Ectodermal cell (in vitro differentiated cells): ENCODE measurements around the gene PNKP. TPM values are rescaled to one million over a fixed set of nuclear protein-coding genes. Genes with fewer than 3 reads are reported as not detected.

Experiments used
- H3K27ac ChIP-seq: 2 replicates; pipeline ENCODE4 v1.7.0; 2013; ENCODE audit warnings: mild to moderate bottlenecking, low read depth, low read length; ENCODE audit not compliant: insufficient read depth, poor library complexity, severe bottlenecking
- H3K27me3 ChIP-seq: 2 replicates; pipeline ENCODE4 v1.7.0; 2013; ENCODE audit warnings: mild to moderate bottlenecking, low read length; ENCODE audit not compliant: insufficient read depth, control insufficient read depth, poor library complexity, severe bottlenecking
- H3K36me3 ChIP-seq: one replicate; pipeline ENCODE4 v1.7.0; 2013; ENCODE audit warnings: low read length; ENCODE audit not compliant: control insufficient read depth, insufficient read depth
- H3K4me1 ChIP-seq: one replicate; pipeline ENCODE4 v1.7.0; 2013; ENCODE audit warnings: low read length; ENCODE audit not compliant: control insufficient read depth, insufficient read depth
- H3K4me3 ChIP-seq: 2 replicates; pipeline ENCODE4 v1.7.0; 2013; ENCODE audit warnings: low read depth, low read length, control low read depth; ENCODE audit not compliant: insufficient read depth
- H3K9me3 ChIP-seq: 2 replicates; pipeline ENCODE4 v1.7.0; 2013; ENCODE audit warnings: mild to moderate bottlenecking, low read length, moderate library complexity; ENCODE audit not compliant: control insufficient read depth
- WGBS, 2 experiments: methylation state at CpG; one replicate each; pipeline ENCODE4 v1.1.7; 2013; ENCODE audit warnings: missing lambda C conversion rate in 2 of 2; 5-methylcytosine and 5-hydroxymethylcytosine counted together
- polyA plus RNA-seq, 4 experiments: library from polyadenylated mRNA; stranded (reverse); fragments of 50-300 nt; gene quantifications; one replicate each; pipeline ENCODE4 v1.2.3, GENCODE V29; 2013

PNKP gene
- polyA plus RNA-seq (2013, experiment 1 of 4): 90.3 TPM
- polyA plus RNA-seq (2013, experiment 2 of 4): 80.0 TPM
- polyA plus RNA-seq (2013, experiment 3 of 4): 69.7 TPM
- 72.5 TPM for polyA plus RNA-seq (2013, experiment 4 of 4)

- Histone ChIP-seq H3K4me1 (peaks cover 7% of the 10 kb centered on the region), H3K36me3 (peaks cover 20% of the 10 kb centered on the region), H3K27ac (peak within 1 kb of the TSS; percentile 77), H3K4me3 (peak within 1 kb of the TSS; percentile 73), H3K27me3 (no peaks in the 10 kb centered on the region), H3K9me3 (no peaks in the 10 kb centered on the region)
- WGBS, 2 experiments: 0% methylated on average over 65 of the region's 65 CpGs
These were observed at the start of gene PNKP for GRCh38 chr19:49866933-49867782. PNKP (minus strand) TSS chr19:49867576; CDS start chr19:49867204, 372 bp downstream.

- H3K4me1 ChIP-seq: peaks cover 6% of the 10 kb centered on the region
- no peak overlapping the region for H3K27ac ChIP-seq
- H3K27me3 ChIP-seq: no peaks in the 10 kb centered on the region
- no peak overlapping the region for H3K4me3 ChIP-seq
- H3K9me3 ChIP-seq: no peaks in the 10 kb centered on the region
- WGBS, 2 experiments: 96 to 97% methylated on average over 6 of the region's 6 CpGs
- H3K36me3 ChIP-seq: peaks cover 23% of the 10 kb centered on the region
These were observed 47.9 kb upstream of the PNKP start for GRCh38 chr19:49915271-49915670.

DNA sequence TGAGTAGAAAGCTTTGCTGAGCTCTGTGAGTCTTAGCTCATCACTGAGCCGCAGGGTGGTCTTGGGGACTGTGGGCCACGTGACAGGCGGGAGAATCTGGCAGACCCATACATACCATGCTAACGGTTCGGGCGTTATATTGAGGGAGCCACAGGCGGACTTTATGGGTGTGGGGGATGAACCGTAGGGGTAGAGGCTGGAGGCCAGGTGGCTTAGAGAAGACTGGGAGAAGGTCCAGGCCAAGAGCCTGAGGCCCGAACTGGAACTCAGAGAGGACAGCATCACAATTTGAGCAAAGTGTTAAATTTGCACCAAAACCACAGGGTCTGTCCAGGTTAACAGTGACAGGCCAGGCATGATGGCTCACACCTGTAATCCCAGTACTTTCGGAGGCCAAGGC, 46.3 kb upstream of the PNKP start:
- H3K4me3 ChIP-seq: no peak overlapping the region
- H3K27me3 ChIP-seq: no peaks in the 10 kb centered on the region
- no peaks in the 10 kb centered on the region for H3K9me3 ChIP-seq
- peaks cover 6% of the 10 kb centered on the region for H3K4me1 ChIP-seq
- H3K27ac ChIP-seq: no peak overlapping the region
- peaks cover 33% of the 10 kb centered on the region for H3K36me3 ChIP-seq
- 95 to 97% methylated on average over 10 of the region's 10 CpGs for WGBS, 2 experiments

DNA sequence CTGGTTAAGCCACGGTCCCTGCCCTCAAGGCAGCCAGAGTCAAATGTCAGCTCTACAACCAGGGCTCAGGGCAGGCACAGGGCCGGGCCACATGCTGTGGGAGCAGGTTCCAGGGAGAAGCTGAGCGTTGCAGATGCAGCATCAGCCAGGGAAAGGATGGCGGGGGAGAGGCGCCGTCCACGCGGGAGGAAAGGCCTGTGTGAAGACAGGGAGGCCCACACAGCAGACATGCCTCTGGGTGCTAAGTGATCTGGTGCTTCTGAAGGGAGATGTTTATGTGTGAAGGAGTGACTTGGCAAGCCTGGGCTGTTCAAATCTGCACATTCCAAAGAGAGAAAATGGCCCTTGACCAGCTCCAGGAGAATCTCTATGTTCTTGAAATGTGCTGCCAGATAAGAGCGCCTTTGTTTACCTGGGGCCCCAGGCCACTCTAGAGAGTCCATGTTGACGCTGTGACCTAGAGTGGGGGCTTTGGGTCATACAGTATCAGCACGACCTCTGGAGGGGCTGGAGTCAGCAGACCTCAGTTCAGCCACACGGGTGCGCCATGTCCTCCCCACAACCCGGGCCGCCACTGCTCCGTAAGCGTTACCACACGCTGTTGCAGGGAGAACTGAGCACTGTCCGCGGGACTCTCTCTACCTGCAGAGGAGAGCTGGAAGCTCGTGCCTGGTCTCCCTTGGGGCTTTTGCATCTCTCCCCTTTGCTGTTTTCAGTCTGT, 45.7 kb upstream of the PNKP start:
- H3K4me3 ChIP-seq: no peak overlapping the region
- no peaks in the 10 kb centered on the region for H3K9me3 ChIP-seq
- H3K27ac ChIP-seq: no peak overlapping the region
- peaks cover 39% of the 10 kb centered on the region for H3K36me3 ChIP-seq
- WGBS, 2 experiments: 92 to 94% methylated on average over 21 of the region's 21 CpGs
- peaks cover 6% of the 10 kb centered on the region for H3K4me1 ChIP-seq
- H3K27me3 ChIP-seq: no peaks in the 10 kb centered on the region

GRCh38 chr19:49911381-49912145, 44.2 kb upstream of the PNKP start:
- Histone ChIP-seq H3K27ac (no peak overlapping the region), H3K27me3 (no peaks in the 10 kb centered on the region), H3K36me3 (peaks cover 53% of the 10 kb centered on the region), H3K9me3 (no peaks in the 10 kb centered on the region), H3K4me3 (no peak overlapping the region), H3K4me1 (no peaks in the 10 kb centered on the region)
- WGBS, 2 experiments: 78 to 79% methylated on average over 9 of the region's 9 CpGs

GRCh38 chr19:49910179-49910578, 42.8 kb upstream of the PNKP start:
- H3K36me3 ChIP-seq: peaks cover 49% of the 10 kb centered on the region

GRCh38 chr19:49908480-49909420, 41.4 kb upstream of the PNKP start:
- WGBS, 2 experiments: 96 to 97% methylated on average over 37 of the region's 37 CpGs
- Histone ChIP-seq H3K27me3 (no peaks in the 10 kb centered on the region), H3K27ac (no peak overlapping the region), H3K4me1 (no peaks in the 10 kb centered on the region), H3K36me3 (peaks cover 42% of the 10 kb centered on the region), H3K9me3 (no peaks in the 10 kb centered on the region), H3K4me3 (no peak overlapping the region)

More at GRCh38 chr19:49910179-49910578, 42.8 kb upstream of the PNKP start:
- Histone ChIP-seq H3K4me1 (no peaks in the 10 kb centered on the region), H3K27ac (no peak overlapping the region), H3K4me3 (no peak overlapping the region), H3K27me3 (no peaks in the 10 kb centered on the region), H3K9me3 (no peaks in the 10 kb centered on the region)
- 94 to 96% methylated on average over 5 of the region's 5 CpGs for WGBS, 2 experiments

GRCh38 chr19:49907745-49908446, 40.5 kb upstream of the PNKP start:
- 96% methylated on average over 23 of the region's 23 CpGs for WGBS, 2 experiments
- H3K36me3 ChIP-seq: peaks cover 39% of the 10 kb centered on the region

More at GRCh38 chr19:49907745-49908446, 40.5 kb upstream of the PNKP start:
- Histone ChIP-seq H3K4me1 (no peaks in the 10 kb centered on the region), H3K27me3 (no peaks in the 10 kb centered on the region), H3K27ac (no peak overlapping the region), H3K4me3 (no peak overlapping the region), H3K9me3 (no peaks in the 10 kb centered on the region)
